Measurements from ENCODE around the gene ZNF185.

Gene ZNF185

GRCh38 chrX:152917656-152918579, 20.1 kb downstream of the ZNF185 start:
- ChIA-PET CTCF (interaction anchor here (0.8 to 1.4 kb wide), 3 partner anchors 9 to 14 kb away, joined by 3 read pairs; no protein-coding TSS in a partner anchor), POLR2A (no interaction called here)
- Histone ChIP-seq H3K4me3 (ENCODE audit: low read depth, low read length) (no peak overlapping the region), H3K9me3 (ENCODE audit: control insufficient read depth, insufficient read depth, low read depth, low read length) (no peaks in the 10 kb centered on the region), H3K36me3 (ENCODE audit: control insufficient read depth in 2 of 2, insufficient read depth in 1 of 2, low read length in 2 of 2) (no peaks in the 10 kb centered on the region), H3K4me1 (ENCODE audit: control insufficient read depth, insufficient read depth, low read length) (no peaks in the 10 kb centered on the region), H3K27ac (ENCODE audit: extremely low read depth, low read depth, low read length) (no peak overlapping the region)
- TF ChIP-seq RBAK (tag by site-specific recombination; IDR thresholded peaks at IDR 0.05), result no peak
- TF ChIP-seq ZFP69B (tag by site-specific recombination; IDR thresholded peaks at IDR 0.05), result no peak
- TF ChIP-seq ZBTB21 (tag by site-specific recombination; IDR thresholded peaks at IDR 0.05), result no peak
- TF ChIP-seq ZNF596 (tag by site-specific recombination; IDR thresholded peaks at IDR 0.05), result no peak
- TF ChIP-seq ZFP3 (tag by site-specific recombination; IDR thresholded peaks at IDR 0.05; ENCODE audit: low read depth), result no peak
- no peak for TF ChIP-seq SETDB1 (IDR thresholded peaks at IDR 0.05; ENCODE audit: insufficient read length, low read length)
- TF ChIP-seq ZNF23 (tag by site-specific recombination; IDR thresholded peaks at IDR 0.05; ENCODE audit: borderline replicate concordance), result no peak

GRCh38 chrX:152918707-152919106, 20.8 kb downstream of the ZNF185 start:
- POLR2A ChIA-PET, result no interaction called here
- CTCF ChIA-PET, result interaction anchor here (0.7 to 1.4 kb wide), 2 partner anchors 9 to 1789 kb away, joined by 3 read pairs; no protein-coding TSS in a partner anchor
- Histone ChIP-seq H3K4me3 (ENCODE audit: low read depth, low read length) (no peak overlapping the region), H3K4me1 (ENCODE audit: control insufficient read depth, insufficient read depth, low read length) (no peaks in the 10 kb centered on the region), H3K36me3 (ENCODE audit: control insufficient read depth in 2 of 2, insufficient read depth in 1 of 2, low read length in 2 of 2) (no peaks in the 10 kb centered on the region), H3K27ac (ENCODE audit: extremely low read depth, low read depth, low read length) (no peak overlapping the region), H3K9me3 (ENCODE audit: control insufficient read depth, insufficient read depth, low read depth, low read length) (no peaks in the 10 kb centered on the region)
- TF ChIP-seq ZNF621 (tag by site-specific recombination; IDR thresholded peaks at IDR 0.05) (no peak), ZNF311 (tag by site-specific recombination; IDR thresholded peaks at IDR 0.05; ENCODE audit: borderline replicate concordance) (no peak)

DNA sequence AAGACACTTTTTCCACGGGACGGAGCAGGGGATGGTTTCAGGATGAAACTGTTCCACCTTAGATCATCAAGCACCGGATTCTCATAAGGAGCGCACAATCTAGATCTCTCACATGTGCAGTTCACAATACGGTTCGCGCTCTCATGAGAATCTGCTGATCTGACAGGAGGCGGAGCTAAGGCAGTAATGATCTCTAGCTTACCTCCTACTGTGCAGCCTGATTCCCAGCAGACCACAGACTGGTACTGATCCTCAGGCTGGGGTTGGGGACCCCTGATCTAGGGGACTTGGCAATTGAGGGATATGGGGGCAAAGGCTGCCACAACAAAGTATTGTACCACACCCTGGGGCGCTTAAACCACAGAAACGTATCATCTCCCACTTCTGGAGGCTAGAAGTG, 25.7 kb downstream of the ZNF185 start:
- Histone ChIP-seq H3K9me3 (ENCODE audit: control insufficient read depth, insufficient read depth, low read depth, low read length) (no peaks in the 10 kb centered on the region), H3K4me1 (ENCODE audit: control insufficient read depth, insufficient read depth, low read length) (no peaks in the 10 kb centered on the region), H3K4me3 (ENCODE audit: low read depth, low read length) (no peak overlapping the region), H3K36me3 (ENCODE audit: control insufficient read depth in 2 of 2, insufficient read depth in 1 of 2, low read length in 2 of 2) (no peaks in the 10 kb centered on the region), H3K27ac (ENCODE audit: extremely low read depth, low read depth, low read length) (no peak overlapping the region)
- ChIA-PET POLR2A (interaction anchor here (0.8 kb wide), 1 partner anchor 25 kb away, joined by 3 read pairs; no protein-coding TSS in a partner anchor), CTCF (interaction anchor here (0.6 to 1.2 kb wide), 4 partner anchors 9 to 32 kb away, joined by 3 read pairs; no protein-coding TSS in a partner anchor)
- TF ChIP-seq ZBTB8A (tag by site-specific recombination; IDR thresholded peaks at IDR 0.05), result no peak
- no peak for TF ChIP-seq ZNF610 (tag by site-specific recombination; IDR thresholded peaks at IDR 0.05; ENCODE audit: borderline replicate concordance)
- TF ChIP-seq ZNF391 (tag by site-specific recombination; IDR thresholded peaks at IDR 0.05; ENCODE audit: borderline replicate concordance, low read depth), result no peak
- no peak for TF ChIP-seq ZNF214 (tag by site-specific recombination; IDR thresholded peaks at IDR 0.05; ENCODE audit: borderline replicate concordance)
- TF ChIP-seq HOXC10 (CRISPR knock-in tag; IDR thresholded peaks at IDR 0.05), result no peak
- TF ChIP-seq ZNF768 (tag by site-specific recombination; IDR thresholded peaks at IDR 0.05), result no peak
- TF ChIP-seq, protein P1, sequence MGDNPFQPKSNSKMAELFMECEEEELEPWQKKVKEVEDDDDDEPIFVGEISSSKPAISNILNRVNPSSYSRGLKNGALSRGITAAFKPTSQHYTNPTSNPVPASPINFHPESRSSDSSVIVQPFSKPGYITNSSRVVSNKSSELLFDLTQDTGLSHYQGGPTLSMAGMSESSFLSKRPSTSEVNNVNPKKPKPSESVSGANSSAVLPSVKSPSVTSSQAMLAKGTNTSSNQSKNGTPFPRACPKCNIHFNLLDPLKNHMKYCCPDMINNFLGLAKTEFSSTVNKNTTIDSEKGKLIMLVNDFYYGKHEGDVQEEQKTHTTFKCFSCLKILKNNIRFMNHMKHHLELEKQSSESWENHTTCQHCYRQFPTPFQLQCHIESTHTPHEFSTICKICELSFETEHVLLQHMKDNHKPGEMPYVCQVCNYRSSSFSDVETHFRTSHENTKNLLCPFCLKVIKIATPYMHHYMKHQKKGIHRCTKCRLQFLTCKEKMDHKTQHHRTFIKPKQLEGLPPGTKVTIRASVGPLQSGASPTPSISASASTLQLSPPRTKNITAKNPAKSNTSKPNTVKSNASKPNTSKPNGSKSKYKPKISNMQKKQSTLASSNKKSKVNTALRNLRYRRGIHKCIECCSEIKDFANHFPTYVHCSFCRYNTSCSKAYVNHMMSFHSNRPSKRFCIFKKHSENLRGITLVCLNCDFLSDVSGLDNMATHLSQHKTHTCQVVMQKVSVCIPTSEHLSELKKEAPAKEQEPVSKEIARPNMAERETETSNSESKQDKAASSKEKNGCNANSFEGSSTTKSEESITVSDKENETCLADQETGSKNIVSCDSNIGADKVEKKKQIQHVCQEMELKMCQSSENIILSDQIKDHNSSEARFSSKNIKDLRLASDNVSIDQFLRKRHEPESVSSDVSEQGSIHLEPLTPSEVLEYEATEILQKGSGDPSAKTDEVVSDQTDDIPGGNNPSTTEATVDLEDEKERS (tag by site-specific recombination; IDR thresholded peaks at IDR 0.05), result no peak
- TF ChIP-seq ZNF248 (tag by site-specific recombination; IDR thresholded peaks at IDR 0.05), result no peak
- no peak for TF ChIP-seq ZFP3 (tag by site-specific recombination; IDR thresholded peaks at IDR 0.05; ENCODE audit: low read depth)
- TF ChIP-seq, protein P2, sequence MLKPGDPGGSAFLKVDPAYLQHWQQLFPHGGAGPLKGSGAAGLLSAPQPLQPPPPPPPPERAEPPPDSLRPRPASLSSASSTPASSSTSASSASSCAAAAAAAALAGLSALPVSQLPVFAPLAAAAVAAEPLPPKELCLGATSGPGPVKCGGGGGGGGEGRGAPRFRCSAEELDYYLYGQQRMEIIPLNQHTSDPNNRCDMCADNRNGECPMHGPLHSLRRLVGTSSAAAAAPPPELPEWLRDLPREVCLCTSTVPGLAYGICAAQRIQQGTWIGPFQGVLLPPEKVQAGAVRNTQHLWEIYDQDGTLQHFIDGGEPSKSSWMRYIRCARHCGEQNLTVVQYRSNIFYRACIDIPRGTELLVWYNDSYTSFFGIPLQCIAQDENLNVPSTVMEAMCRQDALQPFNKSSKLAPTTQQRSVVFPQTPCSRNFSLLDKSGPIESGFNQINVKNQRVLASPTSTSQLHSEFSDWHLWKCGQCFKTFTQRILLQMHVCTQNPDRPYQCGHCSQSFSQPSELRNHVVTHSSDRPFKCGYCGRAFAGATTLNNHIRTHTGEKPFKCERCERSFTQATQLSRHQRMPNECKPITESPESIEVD (tag by site-specific recombination; IDR thresholded peaks at IDR 0.05), result no peak
